ENCODE measurements around the gene RALY. TPM values are rescaled to one million over a fixed set of nuclear protein-coding genes. Genes with fewer than 3 reads are reported as not detected.

RALY gene
- total RNA-seq, 2 experiments from 2014 or later, result 136 to 163 TPM

GRCh38 chr20:33990075-33990474 is 3.6 kb upstream of the RALY start:
- H3K4me2 ChIP-seq (ENCODE audit: low read length), result peak overlapping the region; percentile 30; the same call in 1 of the 2 replicates
- TF ChIP-seq CTCF (conservative IDR thresholded peaks at IDR 0.05; ENCODE audit: low read length) (no peak), EZH2phosphoT487 (IDR thresholded peaks at IDR 0.05; ENCODE audit: borderline replicate concordance, low read depth, low read length) (no peak)
- H3K36me3 ChIP-seq (ENCODE audit: insufficient read depth, low read length), result peaks cover 12% of the 10 kb centered on the region
- peaks cover 20% of the 10 kb centered on the region for H3K4me1 ChIP-seq (ENCODE audit: insufficient read depth, low read length, poor library complexity, severe bottlenecking)
- H3K4me3 ChIP-seq (ENCODE audit: low read depth, low read length, poor library complexity, severe bottlenecking), result no peak overlapping the region
- no peak for DNase-seq (ENCODE audit: low spot score)
- no peak overlapping the region for H3K27ac ChIP-seq (ENCODE audit: low read depth, low read length, poor library complexity, severe bottlenecking)
- peaks cover 27% of the 10 kb centered on the region for H3K79me2 ChIP-seq (ENCODE audit: insufficient read depth, low read depth, low read length)
- intact Hi-C loops (cut with micrococcal nuclease; ENCODE audit: unreplicated experiment), result no loop called here
- H3K9me3 ChIP-seq (ENCODE audit: low read length), result no peaks in the 10 kb centered on the region
- peaks cover 7% of the 10 kb centered on the region for H4K20me1 ChIP-seq (ENCODE audit: insufficient read depth, low read length)
- no peaks in the 10 kb centered on the region for H3K9me2 ChIP-seq (ENCODE audit: insufficient read depth, low read length)
- POLR2A ChIA-PET, result interaction anchor here (0.5 to 1.5 kb wide), 3 partner anchors 9 to 36 kb away, joined by 3 to 4 read pairs (median 3); no protein-coding TSS in a partner anchor
- H2AFZ ChIP-seq (ENCODE audit: low read length), result no peak overlapping the region
- no TSS peak for BruUV-seq (replicated peaks)
- CTCF ChIA-PET (ENCODE audit: unreplicated experiment), result no interaction called here

- no peak overlapping the region for H3K27ac ChIP-seq (ENCODE audit: low read depth, low read length, poor library complexity, severe bottlenecking)
- no peaks in the 10 kb centered on the region for H3K9me2 ChIP-seq (ENCODE audit: insufficient read depth, low read length)
- H4K20me1 ChIP-seq (ENCODE audit: insufficient read depth, low read length), result peaks cover 20% of the 10 kb centered on the region
- peak; percentile 22 for DNase-seq (ENCODE audit: low spot score)
- H3K4me2 ChIP-seq (ENCODE audit: low read length), result peak overlapping the region; percentile 73
- peaks cover 33% of the 10 kb centered on the region for H3K4me1 ChIP-seq (ENCODE audit: insufficient read depth, low read length, poor library complexity, severe bottlenecking)
- H3K79me2 ChIP-seq (ENCODE audit: insufficient read depth, low read depth, low read length), result peaks cover 42% of the 10 kb centered on the region
- H2AFZ ChIP-seq (ENCODE audit: low read length), result no peak overlapping the region
- no peaks in the 10 kb centered on the region for H3K9me3 ChIP-seq (ENCODE audit: low read length)
- TF ChIP-seq CTCF (conservative IDR thresholded peaks at IDR 0.05; ENCODE audit: low read length) (no peak), EZH2phosphoT487 (IDR thresholded peaks at IDR 0.05; ENCODE audit: borderline replicate concordance, low read depth, low read length) (no peak)
- ChIA-PET CTCF (ENCODE audit: unreplicated experiment) (no interaction called here), POLR2A (interaction anchor here (0.6 to 1.5 kb wide), 2 partner anchors 28 to 121 kb away, joined by 3 to 5 read pairs; partner anchors contain the start of gene EIF2S2)
- intact Hi-C loops (cut with micrococcal nuclease; ENCODE audit: unreplicated experiment), result no loop called here
- H3K4me3 ChIP-seq (ENCODE audit: low read depth, low read length, poor library complexity, severe bottlenecking), result peak overlapping the region; percentile 99
- BruUV-seq (replicated peaks), result no TSS peak
- peaks cover 25% of the 10 kb centered on the region for H3K36me3 ChIP-seq (ENCODE audit: insufficient read depth, low read length)
Observed at GRCh38 chr20:33991502-33991901, 2.2 kb upstream of the RALY start.
